Measurements from ENCODE around the gene TMEM245.
"Not testable (repeated sequence)": the region's sequence is repeated elsewhere in the genome, so short reads cannot be mapped to it uniquely, and the experiment has no call there.

TMEM245 gene

GRCh38 chr9:109129470-109130197 is 9.9 kb upstream of the TMEM245 start:
- FAIRE-seq, result no peak

GRCh38 chr9:109126671-109127070 is 6.9 kb upstream of the TMEM245 start:
- DNase-seq (ENCODE audit: insufficient read length); FAIRE-seq: not testable (repeated sequence)

More at GRCh38 chr9:109129470-109130197, 9.9 kb upstream of the TMEM245 start:
- TF ChIP-seq POLR2AphosphoS5 (IDR thresholded peaks at IDR 0.05; ENCODE audit: low read depth, low read length), result no peak
- TF ChIP-seq POLR2A (IDR thresholded peaks at IDR 0.05; ENCODE audit: low read depth, low read length), result no peak
- TF ChIP-seq TAF1 (IDR thresholded peaks at IDR 0.05; ENCODE audit: borderline replicate concordance, low read depth, low read length), result no peak
- no peak for DNase-seq (ENCODE audit: insufficient read length)

GRCh38 chr9:109124121-109124520 is 4.4 kb upstream of the TMEM245 start:
- no peak for DNase-seq (ENCODE audit: insufficient read length)
- TF ChIP-seq POLR2A (IDR thresholded peaks at IDR 0.05; ENCODE audit: low read depth, low read length) (no peak), POLR2AphosphoS5 (IDR thresholded peaks at IDR 0.05; ENCODE audit: low read depth, low read length) (no peak), TAF1 (IDR thresholded peaks at IDR 0.05; ENCODE audit: borderline replicate concordance, low read depth, low read length) (no peak)
- no peak for FAIRE-seq

- TF ChIP-seq POLR2A (IDR thresholded peaks at IDR 0.05; ENCODE audit: low read depth, low read length), result no peak
- TF ChIP-seq POLR2AphosphoS5 (IDR thresholded peaks at IDR 0.05; ENCODE audit: low read depth, low read length), result no peak
- TF ChIP-seq TAF1 (IDR thresholded peaks at IDR 0.05; ENCODE audit: borderline replicate concordance, low read depth, low read length), result no peak
- FAIRE-seq (no peak), DNase-seq (ENCODE audit: insufficient read length) (no peak)
These were observed 3.2 kb upstream of the TMEM245 start for GRCh38 chr9:109122726-109123621.

- TF ChIP-seq TAF1 (IDR thresholded peaks at IDR 0.05; ENCODE audit: borderline replicate concordance, low read depth, low read length), result no peak
- TF ChIP-seq POLR2AphosphoS5 (IDR thresholded peaks at IDR 0.05; ENCODE audit: low read depth, low read length), result no peak
- TF ChIP-seq POLR2A (IDR thresholded peaks at IDR 0.05; ENCODE audit: low read depth, low read length), result no peak
- FAIRE-seq, result no peak
These were observed 1.6 kb upstream of the TMEM245 start for GRCh38 chr9:109121232-109121796.

DNA sequence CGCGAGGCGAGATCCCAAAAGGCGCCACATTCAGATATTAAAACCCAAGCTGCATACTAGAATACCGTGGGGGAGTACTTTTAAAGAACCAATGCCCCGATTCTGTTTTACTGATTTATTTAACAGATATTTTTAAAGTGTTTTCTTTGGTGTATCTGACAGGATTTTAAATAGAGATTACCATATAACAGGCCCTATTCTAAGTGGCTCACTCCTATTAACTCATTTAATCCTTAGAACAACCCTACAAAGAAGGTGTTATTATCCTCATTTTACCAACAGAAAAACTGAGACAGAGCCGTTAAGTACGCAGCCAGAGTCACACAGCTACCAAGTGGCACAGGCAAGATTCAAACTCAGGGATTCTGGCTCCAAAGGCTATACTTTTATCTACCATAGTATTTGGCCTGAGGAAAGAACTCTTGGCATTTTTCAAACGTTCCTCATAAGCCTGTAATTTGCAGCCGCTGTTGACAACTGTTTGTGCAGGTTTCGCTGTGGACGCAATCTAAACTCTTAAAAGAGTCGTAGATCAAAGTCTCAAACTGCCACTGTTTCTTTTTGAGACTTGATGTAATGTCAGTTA is 550 bp upstream of the TMEM245 start:
- TF ChIP-seq POLR2A (IDR thresholded peaks at IDR 0.05; ENCODE audit: low read depth, low read length) (no peak), TAF1 (IDR thresholded peaks at IDR 0.05; ENCODE audit: borderline replicate concordance, low read depth, low read length) (no peak), POLR2AphosphoS5 (IDR thresholded peaks at IDR 0.05; ENCODE audit: low read depth, low read length) (no peak)
- FAIRE-seq, result no peak
- DNase-seq (ENCODE audit: insufficient read length), result no peak

More at GRCh38 chr9:109121232-109121796, 1.6 kb upstream of the TMEM245 start:
- no peak for DNase-seq (ENCODE audit: insufficient read length)

DNA sequence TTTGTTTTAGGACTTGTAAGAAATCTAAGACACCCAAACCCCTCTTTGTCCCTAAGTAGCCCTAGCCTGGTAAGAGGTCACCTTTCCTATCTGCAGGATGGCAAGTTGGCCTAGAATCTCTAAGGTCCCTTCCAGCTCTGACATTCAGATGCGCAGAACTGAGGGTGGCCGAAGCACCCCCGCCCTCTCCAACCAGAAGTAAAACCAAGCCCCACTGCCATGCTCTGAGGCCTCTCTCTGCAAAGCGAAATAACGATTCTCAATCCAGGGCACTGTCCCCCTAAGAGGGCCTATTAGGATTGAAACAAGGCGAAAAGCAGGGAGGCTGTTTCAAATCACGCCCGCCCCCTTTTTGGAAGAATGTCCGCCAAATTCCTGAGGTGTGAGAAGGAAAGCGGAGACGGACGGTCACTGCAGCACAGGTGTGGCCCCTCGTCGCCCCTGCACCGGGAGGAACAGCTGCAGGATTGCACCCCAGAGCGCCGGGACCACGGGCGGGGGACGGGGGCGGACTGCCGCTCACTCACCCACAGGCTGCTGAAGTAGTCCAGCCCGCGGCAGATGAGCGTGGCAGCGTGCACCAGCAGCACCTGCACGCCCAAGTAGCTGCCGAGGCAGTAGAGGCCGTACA is 824 bp downstream of the TMEM245 start:
- FAIRE-seq (no peak), DNase-seq (ENCODE audit: insufficient read length) (no peak)
- no peak for TF ChIP-seq POLR2A (IDR thresholded peaks at IDR 0.05; ENCODE audit: low read depth, low read length)
- TF ChIP-seq TAF1 (IDR thresholded peaks at IDR 0.05; ENCODE audit: borderline replicate concordance, low read depth, low read length), result no peak
- TF ChIP-seq POLR2AphosphoS5 (IDR thresholded peaks at IDR 0.05; ENCODE audit: low read depth, low read length), result no peak

DNA sequence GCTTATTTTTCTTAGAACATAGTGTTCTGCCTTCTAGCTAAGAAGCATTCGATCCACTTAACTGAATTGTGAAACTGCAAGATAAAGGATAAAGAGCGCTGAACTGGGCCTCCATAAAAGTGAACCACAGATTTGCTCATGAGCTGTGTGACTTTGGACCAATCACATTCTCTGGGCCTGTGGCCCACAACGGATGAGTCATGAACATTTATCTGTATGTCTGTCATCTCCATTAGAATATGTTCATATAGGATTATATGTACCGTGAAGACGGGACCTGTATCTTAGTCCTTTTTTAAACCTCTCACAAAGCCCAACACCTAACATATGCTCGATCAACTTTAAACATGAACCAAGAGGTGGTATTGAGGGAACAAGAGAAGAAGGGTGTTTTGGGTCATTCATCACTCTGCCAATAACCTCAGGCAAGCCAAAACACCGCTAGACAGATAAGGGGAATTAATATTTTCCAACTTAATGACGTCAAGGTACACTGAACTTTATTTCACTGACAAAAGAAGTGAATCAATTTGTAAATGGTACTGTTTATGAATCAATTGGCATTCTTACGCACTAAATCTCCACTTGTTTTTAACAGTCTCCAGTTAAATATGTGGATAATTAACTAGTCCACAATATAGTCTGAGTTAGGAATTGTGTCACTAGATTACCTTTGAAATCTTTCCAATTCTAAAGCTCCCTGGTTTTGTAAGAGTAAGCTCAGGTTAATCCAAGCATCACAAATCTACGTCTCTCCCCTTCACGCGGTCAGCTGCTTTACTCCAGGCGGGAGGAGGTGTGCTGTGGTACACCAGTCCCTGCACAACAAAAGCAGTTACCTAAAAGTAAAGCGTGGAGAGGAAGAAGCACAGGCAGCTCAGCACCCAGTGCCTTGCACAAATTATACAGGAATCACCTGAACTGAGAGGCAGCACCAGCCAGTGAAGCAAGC is 1.6 kb downstream of the TMEM245 start:
- TF ChIP-seq POLR2A (IDR thresholded peaks at IDR 0.05; ENCODE audit: low read depth, low read length) (no peak), POLR2AphosphoS5 (IDR thresholded peaks at IDR 0.05; ENCODE audit: low read depth, low read length) (no peak), TAF1 (IDR thresholded peaks at IDR 0.05; ENCODE audit: borderline replicate concordance, low read depth, low read length) (no peak)
- FAIRE-seq, result no peak
- no peak for DNase-seq (ENCODE audit: insufficient read length)

DNA sequence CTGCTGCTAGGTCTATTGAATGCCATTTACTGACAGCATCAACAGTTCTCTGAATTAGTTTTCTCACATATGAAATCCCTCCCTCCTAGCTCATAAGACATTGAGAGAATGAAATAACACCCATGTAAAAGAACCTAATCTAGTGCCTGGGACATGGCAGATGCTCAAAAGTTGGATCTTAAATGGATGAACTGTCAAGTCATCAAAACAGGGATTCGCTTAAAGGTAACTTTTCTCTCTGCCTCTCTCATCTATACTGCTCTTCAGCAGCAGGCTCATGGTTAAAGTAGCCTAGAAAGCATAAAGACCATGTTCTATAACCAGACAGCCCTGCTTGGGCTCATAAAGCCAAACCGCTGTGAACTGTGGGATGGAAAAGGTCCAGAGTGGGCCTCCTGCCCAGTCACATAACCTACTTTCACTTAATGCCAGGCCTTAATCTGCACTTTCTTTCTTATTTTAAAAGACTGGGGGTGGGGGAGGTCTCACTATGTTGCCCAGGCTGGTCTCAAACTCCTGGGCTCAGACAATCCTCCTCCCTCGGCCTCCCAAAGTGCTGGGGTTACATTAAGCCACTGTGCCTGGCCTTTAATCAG is 3.7 kb downstream of the TMEM245 start:
- no peak for FAIRE-seq
- no peak for DNase-seq (ENCODE audit: insufficient read length)
- TF ChIP-seq TAF1 (IDR thresholded peaks at IDR 0.05; ENCODE audit: borderline replicate concordance, low read depth, low read length), result no peak
- TF ChIP-seq POLR2A (IDR thresholded peaks at IDR 0.05; ENCODE audit: low read depth, low read length), result no peak
- no peak for TF ChIP-seq POLR2AphosphoS5 (IDR thresholded peaks at IDR 0.05; ENCODE audit: low read depth, low read length)

DNA sequence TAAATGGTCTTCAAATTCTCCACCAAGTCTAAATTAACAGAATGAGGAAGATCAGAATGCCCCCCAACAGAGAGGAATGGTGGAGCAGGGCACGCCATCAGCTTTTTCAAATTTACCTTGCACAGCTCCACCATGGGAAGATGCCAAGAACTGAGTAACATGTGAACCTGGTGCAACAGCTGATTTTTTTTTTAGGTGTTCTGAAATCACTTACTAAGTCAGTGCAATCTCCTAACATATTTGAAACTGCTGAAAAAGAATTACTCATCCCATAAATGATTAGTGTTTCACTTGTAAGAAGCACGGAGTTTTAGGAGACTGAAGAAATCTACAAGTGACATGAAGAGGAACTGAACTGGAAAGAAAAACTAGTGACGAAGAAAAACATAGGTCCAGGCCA is 5.1 kb downstream of the TMEM245 start:
- DNase-seq (ENCODE audit: insufficient read length) (no peak), FAIRE-seq (no peak)
- TF ChIP-seq POLR2A (IDR thresholded peaks at IDR 0.05; ENCODE audit: low read depth, low read length) (no peak), TAF1 (IDR thresholded peaks at IDR 0.05; ENCODE audit: borderline replicate concordance, low read depth, low read length) (no peak), POLR2AphosphoS5 (IDR thresholded peaks at IDR 0.05; ENCODE audit: low read depth, low read length) (no peak)
